SK-N-SH treated with all-trans-retinoic acid at 6 μM for 48 hours (cell line): ENCODE measurements around the gene CEACAM16.

Source experiments
- ATAC-seq: fragments of 200-7000 bp; cut with Tn5 transposase; 3 replicates; pipeline ENCODE4 v1.9.1; 2020; ENCODE audit warnings: mild to moderate bottlenecking, moderate library complexity
- ARNTL ChIP-seq: fragments of 450-650 bp; formaldehyde crosslinking; IDR thresholded peaks from 2 replicates; pipeline ENCODE4 v1.5.0; 2020; ENCODE audit warnings: low read depth, mild to moderate bottlenecking, moderate library complexity, borderline replicate concordance
- BACH2 ChIP-seq: fragments of 250-450 bp; sonication (Bioruptor Pico); IDR thresholded peaks from 2 replicates; pipeline ENCODE4 v1.9.0; 2021; ENCODE audit warnings: mild to moderate bottlenecking, borderline replicate concordance
- CSDC2 ChIP-seq: fragments of 250-450 bp; sonication (Bioruptor Pico); IDR thresholded peaks from 2 replicates; pipeline ENCODE4 v1.5.0; 2020; ENCODE audit warnings: mild to moderate bottlenecking, moderate library complexity
- ESRRG ChIP-seq: fragments of 250-450 bp; sonication (Bioruptor Pico); IDR thresholded peaks from 2 replicates; pipeline ENCODE4 v1.6.1; 2021; ENCODE audit warnings: mild to moderate bottlenecking
- GLIS3 ChIP-seq: fragments of 250-450 bp; sonication (Bioruptor Pico); IDR thresholded peaks from 2 replicates; pipeline ENCODE4 v1.5.0; 2020; ENCODE audit warnings: mild to moderate bottlenecking, moderate library complexity
- ISL1 ChIP-seq: fragments of 250-450 bp; sonication (Bioruptor Pico); IDR thresholded peaks from 2 replicates; pipeline ENCODE4 v2.1.2; 2022; ENCODE audit warnings: mild to moderate bottlenecking, moderate library complexity
- PPARA ChIP-seq: fragments of 250-450 bp; sonication (Bioruptor Pico); IDR thresholded peaks from 2 replicates; pipeline ENCODE4 v1.5.0; 2020; ENCODE audit warnings: mild to moderate bottlenecking, borderline replicate concordance
- RARB ChIP-seq: fragments of 250-450 bp; sonication (Bioruptor Pico); IDR thresholded peaks from 2 replicates; pipeline ENCODE4 v1.8.0; 2021; ENCODE audit warnings: mild to moderate bottlenecking, moderate library complexity
- SNAI2 ChIP-seq: fragments of 250-450 bp; sonication (Bioruptor Pico); IDR thresholded peaks from 2 replicates; pipeline ENCODE4 v1.5.0; 2020; ENCODE audit warnings: mild to moderate bottlenecking, moderate library complexity
- TCF4 ChIP-seq: fragments of 250-450 bp; sonication (Bioruptor Pico); IDR thresholded peaks from 2 replicates; pipeline ENCODE4 v1.8.0; 2021; ENCODE audit warnings: mild to moderate bottlenecking, moderate library complexity, borderline replicate concordance
- TOX ChIP-seq: fragments of 250-450 bp; sonication (Bioruptor Pico); IDR thresholded peaks from 2 replicates; pipeline ENCODE4 v1.8.0; 2021; ENCODE audit warnings: mild to moderate bottlenecking, moderate library complexity, borderline replicate concordance
- ZC3H10 ChIP-seq: fragments of 250-450 bp; sonication (Bioruptor Pico); IDR thresholded peaks from 2 replicates; pipeline ENCODE4 v1.5.1; 2021; ENCODE audit warnings: mild to moderate bottlenecking, moderate library complexity
- ZFP30 ChIP-seq: fragments of 450-650 bp; formaldehyde crosslinking; IDR thresholded peaks from 2 replicates; pipeline ENCODE4 v1.5.0; 2022; ENCODE audit warnings: mild to moderate bottlenecking, moderate library complexity
- ZNF565 ChIP-seq: fragments of 450-650 bp; formaldehyde crosslinking; conservative IDR thresholded peaks from 2 replicates; pipeline ENCODE4 v1.5.0; 2020; ENCODE audit warnings: low read depth, mild to moderate bottlenecking, moderate library complexity
- ZNF70 ChIP-seq: fragments of 450-650 bp; formaldehyde crosslinking; IDR thresholded peaks from 2 replicates; pipeline ENCODE4 v1.5.0; 2020; ENCODE audit warnings: mild to moderate bottlenecking, moderate library complexity
- ZNF8 ChIP-seq: fragments of 450-650 bp; formaldehyde crosslinking; IDR thresholded peaks from 2 replicates; pipeline ENCODE4 v1.5.0; 2020; ENCODE audit warnings: mild to moderate bottlenecking, moderate library complexity
- TF ChIP-seq, protein P1 (sequence below): fragments of 250-450 bp; sonication (Bioruptor Pico); IDR thresholded peaks from 2 replicates; pipeline ENCODE4 v1.5.1; 2021; ENCODE audit warnings: mild to moderate bottlenecking, moderate library complexity
- TF ChIP-seq, protein P2 (sequence below): fragments of 250-450 bp; sonication (Bioruptor Pico); IDR thresholded peaks from 2 replicates; pipeline ENCODE4 v1.8.0; 2021; ENCODE audit warnings: low read depth, mild to moderate bottlenecking, moderate library complexity, borderline replicate concordance
- TF ChIP-seq, protein P3 (sequence below): fragments of 250-450 bp; sonication (Bioruptor Pico); IDR thresholded peaks from 2 replicates; pipeline ENCODE4 v1.5.0; 2020; ENCODE audit warnings: mild to moderate bottlenecking, moderate library complexity

The CEACAM16 gene

DNA sequence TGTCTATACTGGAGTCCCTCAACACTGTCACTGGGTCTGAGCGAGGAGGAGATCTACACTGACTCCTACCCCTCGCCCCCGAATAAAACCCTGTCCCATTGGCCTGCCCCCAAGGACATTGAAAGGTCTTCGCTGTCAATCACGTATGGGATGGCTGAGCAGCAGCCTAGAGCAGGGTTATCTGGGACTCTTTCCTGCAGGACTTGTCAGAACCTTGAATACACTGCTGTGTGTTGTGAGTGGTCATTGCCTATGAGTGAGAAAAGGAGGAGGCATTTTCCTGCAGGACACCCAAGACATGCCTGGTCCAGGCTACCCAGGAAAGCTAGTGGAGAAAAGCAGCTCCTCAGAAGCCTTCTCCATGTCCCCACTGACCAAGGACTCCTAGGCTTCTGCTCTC, 45.6 kb upstream of the CEACAM16 start:
- no peak for ATAC-seq
- TF ChIP-seq ZC3H10 (CRISPR knock-in tag), result no peak
- TF ChIP-seq GLIS3 (CRISPR knock-in tag), result no peak
- no peak for TF ChIP-seq ZNF70
- TF ChIP-seq, protein P1, sequence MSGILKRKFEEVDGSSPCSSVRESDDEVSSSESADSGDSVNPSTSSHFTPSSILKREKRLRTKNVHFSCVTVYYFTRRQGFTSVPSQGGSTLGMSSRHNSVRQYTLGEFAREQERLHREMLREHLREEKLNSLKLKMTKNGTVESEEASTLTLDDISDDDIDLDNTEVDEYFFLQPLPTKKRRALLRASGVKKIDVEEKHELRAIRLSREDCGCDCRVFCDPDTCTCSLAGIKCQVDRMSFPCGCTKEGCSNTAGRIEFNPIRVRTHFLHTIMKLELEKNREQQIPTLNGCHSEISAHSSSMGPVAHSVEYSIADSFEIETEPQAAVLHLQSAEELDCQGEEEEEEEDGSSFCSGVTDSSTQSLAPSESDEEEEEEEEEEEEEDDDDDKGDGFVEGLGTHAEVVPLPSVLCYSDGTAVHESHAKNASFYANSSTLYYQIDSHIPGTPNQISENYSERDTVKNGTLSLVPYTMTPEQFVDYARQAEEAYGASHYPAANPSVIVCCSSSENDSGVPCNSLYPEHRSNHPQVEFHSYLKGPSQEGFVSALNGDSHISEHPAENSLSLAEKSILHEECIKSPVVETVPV (CRISPR knock-in tag), result no peak
- TF ChIP-seq RARB (CRISPR knock-in tag), result no peak
- TF ChIP-seq ISL1 (CRISPR knock-in tag), result no peak

DNA sequence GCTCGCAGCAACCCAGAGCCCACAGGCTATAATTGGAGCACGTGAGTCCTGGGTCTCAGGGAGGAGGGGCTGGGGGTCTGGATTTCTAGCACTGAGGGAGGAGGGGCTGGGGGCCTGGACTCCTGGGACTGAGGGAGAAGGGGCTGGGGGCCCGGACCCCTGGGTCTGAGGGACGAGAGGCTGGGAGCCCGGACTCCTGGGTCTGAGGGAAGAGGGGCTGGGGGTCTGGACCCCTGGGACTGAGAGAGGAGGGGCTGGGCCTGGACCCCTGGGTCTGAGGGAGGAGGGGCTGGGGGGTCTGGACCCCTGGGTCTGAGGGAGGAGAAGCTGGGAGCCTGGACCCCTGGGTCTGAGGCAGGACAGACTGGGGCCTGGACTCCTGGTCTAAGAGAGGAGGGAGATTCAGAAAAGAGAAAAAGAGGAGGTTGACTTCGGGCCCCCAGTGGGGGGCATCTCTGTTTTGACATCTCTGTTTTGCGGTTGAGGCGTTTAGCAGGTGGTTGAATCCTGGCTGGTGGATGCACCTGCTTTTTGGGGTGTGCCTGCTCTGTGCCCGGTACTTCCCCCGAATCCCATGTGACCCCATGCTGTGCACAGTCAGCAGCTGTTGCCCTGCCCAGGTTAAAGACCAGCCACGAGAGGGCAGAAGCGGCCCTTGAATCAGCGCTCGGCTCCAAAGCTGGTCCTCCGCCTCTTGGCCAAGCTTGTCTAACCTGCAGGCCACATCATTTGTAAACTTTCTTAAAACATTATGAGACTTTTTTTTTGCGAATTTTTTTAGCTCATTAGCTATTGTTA, 44.8 kb upstream of the CEACAM16 start:
- peak; percentile 34; the same call in 1 of the 3 replicates for ATAC-seq
- no peak for TF ChIP-seq ISL1 (CRISPR knock-in tag)
- TF ChIP-seq BACH2 (CRISPR knock-in tag), result no peak
- TF ChIP-seq, protein P2, sequence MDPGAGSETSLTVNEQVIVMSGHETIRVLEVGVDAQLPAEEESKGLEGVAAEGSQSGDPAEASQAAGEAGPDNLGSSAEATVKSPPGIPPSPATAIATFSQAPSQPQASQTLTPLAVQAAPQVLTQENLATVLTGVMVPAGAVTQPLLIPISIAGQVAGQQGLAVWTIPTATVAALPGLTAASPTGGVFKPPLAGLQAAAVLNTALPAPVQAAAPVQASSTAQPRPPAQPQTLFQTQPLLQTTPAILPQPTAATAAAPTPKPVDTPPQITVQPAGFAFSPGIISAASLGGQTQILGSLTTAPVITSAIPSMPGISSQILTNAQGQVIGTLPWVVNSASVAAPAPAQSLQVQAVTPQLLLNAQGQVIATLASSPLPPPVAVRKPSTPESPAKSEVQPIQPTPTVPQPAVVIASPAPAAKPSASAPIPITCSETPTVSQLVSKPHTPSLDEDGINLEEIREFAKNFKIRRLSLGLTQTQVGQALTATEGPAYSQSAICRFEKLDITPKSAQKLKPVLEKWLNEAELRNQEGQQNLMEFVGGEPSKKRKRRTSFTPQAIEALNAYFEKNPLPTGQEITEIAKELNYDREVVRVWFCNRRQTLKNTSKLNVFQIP, result no peak
- TF ChIP-seq ZFP30, result no peak
- TF ChIP-seq, protein P3, sequence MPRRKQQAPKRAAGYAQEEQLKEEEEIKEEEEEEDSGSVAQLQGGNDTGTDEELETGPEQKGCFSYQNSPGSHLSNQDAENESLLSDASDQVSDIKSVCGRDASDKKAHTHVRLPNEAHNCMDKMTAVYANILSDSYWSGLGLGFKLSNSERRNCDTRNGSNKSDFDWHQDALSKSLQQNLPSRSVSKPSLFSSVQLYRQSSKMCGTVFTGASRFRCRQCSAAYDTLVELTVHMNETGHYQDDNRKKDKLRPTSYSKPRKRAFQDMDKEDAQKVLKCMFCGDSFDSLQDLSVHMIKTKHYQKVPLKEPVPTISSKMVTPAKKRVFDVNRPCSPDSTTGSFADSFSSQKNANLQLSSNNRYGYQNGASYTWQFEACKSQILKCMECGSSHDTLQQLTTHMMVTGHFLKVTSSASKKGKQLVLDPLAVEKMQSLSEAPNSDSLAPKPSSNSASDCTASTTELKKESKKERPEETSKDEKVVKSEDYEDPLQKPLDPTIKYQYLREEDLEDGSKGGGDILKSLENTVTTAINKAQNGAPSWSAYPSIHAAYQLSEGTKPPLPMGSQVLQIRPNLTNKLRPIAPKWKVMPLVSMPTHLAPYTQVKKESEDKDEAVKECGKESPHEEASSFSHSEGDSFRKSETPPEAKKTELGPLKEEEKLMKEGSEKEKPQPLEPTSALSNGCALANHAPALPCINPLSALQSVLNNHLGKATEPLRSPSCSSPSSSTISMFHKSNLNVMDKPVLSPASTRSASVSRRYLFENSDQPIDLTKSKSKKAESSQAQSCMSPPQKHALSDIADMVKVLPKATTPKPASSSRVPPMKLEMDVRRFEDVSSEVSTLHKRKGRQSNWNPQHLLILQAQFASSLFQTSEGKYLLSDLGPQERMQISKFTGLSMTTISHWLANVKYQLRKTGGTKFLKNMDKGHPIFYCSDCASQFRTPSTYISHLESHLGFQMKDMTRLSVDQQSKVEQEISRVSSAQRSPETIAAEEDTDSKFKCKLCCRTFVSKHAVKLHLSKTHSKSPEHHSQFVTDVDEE, result no peak
- TF ChIP-seq CSDC2 (CRISPR knock-in tag), result no peak
- no peak for TF ChIP-seq PPARA (CRISPR knock-in tag)
- TF ChIP-seq TOX (CRISPR knock-in tag), result no peak
- TF ChIP-seq SNAI2 (CRISPR knock-in tag), result no peak
- no peak for TF ChIP-seq ZC3H10 (CRISPR knock-in tag)
- no peak for TF ChIP-seq ZNF8 (CRISPR knock-in tag)

DNA sequence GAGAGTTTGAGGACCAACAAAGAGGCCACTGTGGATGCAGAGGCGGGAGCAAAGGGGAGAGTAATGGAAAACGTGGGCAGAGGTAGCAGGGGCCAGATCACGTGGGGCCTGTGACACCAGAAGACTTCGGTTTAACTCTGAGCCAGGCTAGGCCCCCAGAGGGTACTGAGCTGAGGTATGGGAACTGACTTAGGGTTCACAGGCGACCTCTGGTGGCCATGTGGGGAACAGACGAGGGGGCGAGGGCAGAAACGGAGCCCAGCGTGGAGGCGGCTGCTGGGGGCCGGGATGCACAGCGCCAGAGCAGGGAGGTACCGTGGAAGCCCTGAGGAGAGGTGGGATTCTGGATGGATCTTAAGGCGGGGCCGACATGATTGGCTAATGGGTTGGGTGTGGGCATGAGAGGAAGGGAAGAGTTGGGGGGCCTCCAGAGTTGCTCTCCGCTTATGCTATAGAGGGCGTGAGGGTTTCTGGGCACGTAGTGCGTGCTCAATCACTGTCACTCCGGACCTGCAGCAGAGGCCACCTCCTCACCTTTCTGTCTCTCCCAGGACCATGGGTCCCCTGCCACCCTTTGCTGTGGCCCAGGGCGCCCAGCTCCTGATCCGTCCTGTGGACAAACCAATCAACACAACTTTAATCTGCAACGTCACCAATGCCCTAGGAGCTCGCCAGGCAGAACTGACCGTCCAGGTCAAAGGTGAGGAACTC, 41.6 kb upstream of the CEACAM16 start:
- peak; percentile 88 for ATAC-seq
- TF ChIP-seq, protein P2, result no peak
- TF ChIP-seq, protein P1 (CRISPR knock-in tag), result no peak
- TF ChIP-seq GLIS3 (CRISPR knock-in tag), result no peak
- TF ChIP-seq ESRRG (CRISPR knock-in tag), result no peak
- TF ChIP-seq BACH2 (CRISPR knock-in tag), result no peak
- TF ChIP-seq TOX (CRISPR knock-in tag), result no peak
- no peak for TF ChIP-seq ZFP30
- TF ChIP-seq TCF4, result no peak
- TF ChIP-seq ZNF565, result no peak
- no peak for TF ChIP-seq RARB (CRISPR knock-in tag)
- no peak for TF ChIP-seq ARNTL (CRISPR knock-in tag)
- TF ChIP-seq PPARA (CRISPR knock-in tag), result no peak
- TF ChIP-seq, all 23 proteins: peak for 0
